IMR-90 (cell line): ENCODE results near the gene ONECUT1. TPM values are rescaled to one million over a fixed set of nuclear protein-coding genes. Genes with fewer than 3 reads are reported as not detected.

Experiments
- ATAC-seq: fragments of 200-7000 bp; cut with Tn5 transposase; 2 replicates; pipeline ENCODE4 v1.9.1; 2020; ENCODE audit warnings: low read depth, mild to moderate bottlenecking, moderate library complexity
- BruUV-seq: library from RNA; stranded (reverse); fragments of 400-500 nt; replicated peaks from 2 replicates; lab custom pipeline; 2021; lab: Mats Ljungman, UMichigan
- CTCF ChIA-PET: fragments of 300-600 bp; formaldehyde crosslinking; extraction: SDS; loops from one replicate; lab custom pipeline; 2021; ENCODE audit warnings: antibody characterized with exemption; lab: Yijun Ruan, JAX
- POLR2A ChIA-PET: fragments of 300-600 bp; sonication (Branson Sonifier 250); formaldehyde crosslinking; loops from one replicate; lab custom pipeline; 2022; ENCODE audit warnings: antibody characterized with exemption; ENCODE audit not compliant: unreplicated experiment; lab: Charles Lee
- DNase-seq: peaks from one replicate; pipeline ENCODE4 v3.0.0; 2013
- H2AFZ ChIP-seq: replicated peaks from 2 replicates; pipeline ENCODE3; 2013; ENCODE audit warnings: low read length, mild to moderate bottlenecking; ENCODE audit not compliant: poor library complexity
- H2AK5ac ChIP-seq: 2 replicates; pipeline ENCODE4 v1.6.1; 2013; ENCODE audit warnings: low read depth, low read length, inconsistent platforms
- H2AK9ac ChIP-seq: replicated peaks from 2 replicates; pipeline ENCODE3; 2013; ENCODE audit warnings: mild to moderate bottlenecking, low read depth, low read length, moderate library complexity; ENCODE audit not compliant: poor library complexity
- H2BK120ac ChIP-seq: 2 replicates; pipeline ENCODE4 v1.6.1; 2013; ENCODE audit warnings: low read depth, low read length, inconsistent platforms
- H2BK15ac ChIP-seq: 3 replicates; pipeline ENCODE4 v1.6.1; 2013; ENCODE audit warnings: low read depth, low read length, inconsistent platforms
- H2BK20ac ChIP-seq: 2 replicates; pipeline ENCODE4 v1.6.1; 2013; ENCODE audit warnings: low read depth, mild to moderate bottlenecking, inconsistent platforms, low read length, moderate library complexity
- H2BK5ac ChIP-seq: 2 replicates; pipeline ENCODE4 v1.6.1; 2013; ENCODE audit warnings: mild to moderate bottlenecking, low read depth, low read length, inconsistent platforms; ENCODE audit not compliant: poor library complexity, severe bottlenecking
- H3K14ac ChIP-seq: replicated peaks from 2 replicates; pipeline ENCODE4 v1.6.1; 2013; ENCODE audit warnings: low read depth, low read length, inconsistent platforms
- H3K18ac ChIP-seq: 2 replicates; pipeline ENCODE4 v1.6.1; 2013; ENCODE audit warnings: low read depth, low read length, control low read depth
- H3K23ac ChIP-seq: 2 replicates; pipeline ENCODE4 v1.6.1; 2013; ENCODE audit warnings: low read depth, low read length, inconsistent platforms
- H3K27ac ChIP-seq: 2 replicates; pipeline ENCODE4 v1.5.1; 2013; ENCODE audit warnings: mild to moderate bottlenecking, control low read depth, low read length; ENCODE audit not compliant: insufficient read depth
- H3K27me3 ChIP-seq: 2 replicates; pipeline ENCODE4 v1.6.1; 2013; ENCODE audit warnings: low read length; ENCODE audit not compliant: control insufficient read depth, insufficient read depth
- H3K36me3 ChIP-seq: 2 replicates; pipeline ENCODE4 v1.6.1; 2013; ENCODE audit warnings: low read length, mixed read lengths; ENCODE audit not compliant: control insufficient read depth, insufficient read depth
- H3K4ac ChIP-seq: 2 replicates; pipeline ENCODE4 v1.6.1; 2013; ENCODE audit warnings: low read depth, low read length, inconsistent platforms
- H3K4me1 ChIP-seq: 2 replicates; pipeline ENCODE4 v1.6.1; 2013; ENCODE audit warnings: low read length, mixed read lengths; ENCODE audit not compliant: control insufficient read depth, insufficient read depth
- H3K4me2 ChIP-seq: 2 replicates; pipeline ENCODE4 v1.6.1; 2013; ENCODE audit warnings: low read depth, mild to moderate bottlenecking, control low read depth, low read length, moderate library complexity
- H3K4me3 ChIP-seq: 2 replicates; pipeline ENCODE4 v1.5.1; 2013; ENCODE audit warnings: low read depth, mild to moderate bottlenecking, control low read depth, low read length, moderate library complexity; ENCODE audit not compliant: insufficient read depth
- H3K56ac ChIP-seq: 2 replicates; pipeline ENCODE4 v1.6.1; 2013; ENCODE audit warnings: low read length, inconsistent platforms; ENCODE audit not compliant: insufficient read depth; ENCODE audit errors: extremely low read depth
- H3K79me1 ChIP-seq, 2 experiments: 2 replicates each; pipeline ENCODE4 v1.6.1; 2013; ENCODE audit warnings: low read length in 2 of 2, inconsistent platforms in 1 of 2, low read depth in 1 of 2
- H3K9ac ChIP-seq: 2 replicates; pipeline ENCODE4 v1.6.1; 2013; ENCODE audit warnings: low read depth, low read length, control low read depth
- H3K9me1 ChIP-seq: 2 replicates; pipeline ENCODE4 v1.6.1; 2013; ENCODE audit warnings: low read length, inconsistent platforms; ENCODE audit not compliant: insufficient read depth
- H3K9me3 ChIP-seq: 2 replicates; pipeline ENCODE4 v1.6.1; 2013; ENCODE audit warnings: low read length; ENCODE audit not compliant: control insufficient read depth, insufficient read depth
- H4K20me1 ChIP-seq: 2 replicates; pipeline ENCODE4 v1.6.1; 2013; ENCODE audit warnings: low read length, inconsistent platforms; ENCODE audit not compliant: insufficient read depth
- H4K5ac ChIP-seq: 2 replicates; pipeline ENCODE4 v1.6.1; 2013; ENCODE audit warnings: mild to moderate bottlenecking, low read depth, low read length, control low read depth
- H4K8ac ChIP-seq, 2 experiments: 2 replicates each; pipeline ENCODE4 v1.6.1; 2013; ENCODE audit warnings: low read depth in 2 of 2, low read length in 2 of 2, control low read depth in 1 of 2, inconsistent platforms in 1 of 2
- H4K91ac ChIP-seq: 2 replicates; pipeline ENCODE4 v1.6.1; 2013; ENCODE audit warnings: low read depth, low read length, inconsistent platforms; ENCODE audit not compliant: insufficient read depth
- BHLHE40 ChIP-seq: fragments of 150-350 bp; IDR thresholded peaks from 2 replicates; pipeline ENCODE4 v1.6.1; 2016; ENCODE audit warnings: mild to moderate bottlenecking, low read depth, low read length
- CEBPB ChIP-seq: IDR thresholded peaks from 2 replicates; pipeline ENCODE4 v1.6.1; 2012; ENCODE audit warnings: low read depth, low read length, improper control_type of control experiment
- CHD1 ChIP-seq: IDR thresholded peaks from 2 replicates; pipeline ENCODE4 v1.6.1; 2012; ENCODE audit warnings: low read depth, low read length, improper control_type of control experiment
- FOS ChIP-seq: fragments of 150-350 bp; IDR thresholded peaks from 2 replicates; pipeline ENCODE4 v1.6.1; 2016; ENCODE audit warnings: low read depth, low read length
- MAFK ChIP-seq: IDR thresholded peaks from 2 replicates; pipeline ENCODE4 v1.6.1; 2012; ENCODE audit warnings: low read depth, low read length, improper control_type of control experiment
- MAZ ChIP-seq: IDR thresholded peaks from 2 replicates; pipeline ENCODE4 v1.6.1; 2012; ENCODE audit warnings: low read depth, mild to moderate bottlenecking, low read length, improper control_type of control experiment, moderate library complexity, borderline replicate concordance
- MXI1 ChIP-seq: IDR thresholded peaks from 2 replicates; pipeline ENCODE4 v1.6.1; 2012; ENCODE audit warnings: low read depth, mild to moderate bottlenecking, low read length, moderate library complexity, borderline replicate concordance
- POLR2A ChIP-seq: IDR thresholded peaks from 2 replicates; pipeline ENCODE4 v1.6.1; 2012; ENCODE audit warnings: mild to moderate bottlenecking, low read depth, low read length
- RAD21 ChIP-seq: IDR thresholded peaks from 2 replicates; pipeline ENCODE4 v1.6.1; 2012; ENCODE audit warnings: low read length, improper control_type of control experiment
- RCOR1 ChIP-seq: IDR thresholded peaks from 2 replicates; pipeline ENCODE4 v1.6.1; 2012; ENCODE audit warnings: mild to moderate bottlenecking, low read length, improper control_type of control experiment; ENCODE audit not compliant: insufficient replicate concordance
- SMC3 ChIP-seq: fragments of 150-350 bp; IDR thresholded peaks from 2 replicates; pipeline ENCODE4 v1.6.1; 2016; ENCODE audit warnings: low read depth, mild to moderate bottlenecking, antibody characterized with exemption, low read length, moderate library complexity
- WGBS, 2 experiments: methylation state at CpG; one replicate each; pipeline versions ENCODE4 v1.1.5 to v1.1.7; 2013; ENCODE audit warnings: missing lambda C conversion rate in 2 of 2; ENCODE audit not compliant: insufficient read length in 1 of 2; ENCODE audit errors: extremely low coverage in 2 of 2; 5-methylcytosine and 5-hydroxymethylcytosine counted together
- dilution Hi-C: fragments of 300-500 bp; cut with HindIII; formaldehyde crosslinking; loops from one replicate; pipeline ENCODE4 v1.14.3; 2018; ENCODE audit warnings: low sequenced_read_pairs; ENCODE audit not compliant: unreplicated experiment
- in situ Hi-C: fragments of 300-500 bp; cut with MboI; formaldehyde crosslinking; loops from 3 replicates; pipeline ENCODE4 v1.14.3; 2019; ENCODE audit warnings: low sequenced_read_pairs, inconsistent platforms, mixed read lengths
- intact Hi-C: fragments of 100-400 bp; cut with micrococcal nuclease; formaldehyde crosslinking; loops from 2 replicates; pipeline ENCODE4 v1.10.0; 2022
- polyA plus RNA-seq, 3 experiments: library from polyadenylated mRNA; depleted of rRNA; stranded (reverse); fragments of >200 nt; gene quantifications; 2 replicates each; pipeline ENCODE4 v1.2.3, GENCODE V29; 2012; ENCODE audit warnings: low replicate concordance in 1 of 3
- total RNA-seq: library from RNA; depleted of rRNA; stranded (reverse); fragments of >200 nt; gene quantifications from 2 replicates; pipeline ENCODE4 v1.2.3, GENCODE V29; 2012
- TF ChIP-seq, protein P1 (sequence below): fragments of 150-350 bp; IDR thresholded peaks from 2 replicates; pipeline ENCODE4 v1.6.1; 2017; ENCODE audit warnings: mild to moderate bottlenecking, antibody characterized with exemption, low read length, low read depth
- TF ChIP-seq, protein P2 (sequence below): conservative IDR thresholded peaks from 2 replicates; pipeline ENCODE4 v1.5.1; 2012; ENCODE audit warnings: mild to moderate bottlenecking, low read depth, low read length, improper control_type of control experiment
- TF ChIP-seq, protein P3 (sequence below): fragments of 150-350 bp; IDR thresholded peaks from 2 replicates; pipeline ENCODE4 v1.6.1; 2016; ENCODE audit warnings: low read depth, mild to moderate bottlenecking, low read length, moderate library complexity, borderline replicate concordance

Gene ONECUT1
- total and polyA plus RNA-seq, 2 of the 4 experiments (the other 2 are of a cell fraction) = not detected

DNA sequence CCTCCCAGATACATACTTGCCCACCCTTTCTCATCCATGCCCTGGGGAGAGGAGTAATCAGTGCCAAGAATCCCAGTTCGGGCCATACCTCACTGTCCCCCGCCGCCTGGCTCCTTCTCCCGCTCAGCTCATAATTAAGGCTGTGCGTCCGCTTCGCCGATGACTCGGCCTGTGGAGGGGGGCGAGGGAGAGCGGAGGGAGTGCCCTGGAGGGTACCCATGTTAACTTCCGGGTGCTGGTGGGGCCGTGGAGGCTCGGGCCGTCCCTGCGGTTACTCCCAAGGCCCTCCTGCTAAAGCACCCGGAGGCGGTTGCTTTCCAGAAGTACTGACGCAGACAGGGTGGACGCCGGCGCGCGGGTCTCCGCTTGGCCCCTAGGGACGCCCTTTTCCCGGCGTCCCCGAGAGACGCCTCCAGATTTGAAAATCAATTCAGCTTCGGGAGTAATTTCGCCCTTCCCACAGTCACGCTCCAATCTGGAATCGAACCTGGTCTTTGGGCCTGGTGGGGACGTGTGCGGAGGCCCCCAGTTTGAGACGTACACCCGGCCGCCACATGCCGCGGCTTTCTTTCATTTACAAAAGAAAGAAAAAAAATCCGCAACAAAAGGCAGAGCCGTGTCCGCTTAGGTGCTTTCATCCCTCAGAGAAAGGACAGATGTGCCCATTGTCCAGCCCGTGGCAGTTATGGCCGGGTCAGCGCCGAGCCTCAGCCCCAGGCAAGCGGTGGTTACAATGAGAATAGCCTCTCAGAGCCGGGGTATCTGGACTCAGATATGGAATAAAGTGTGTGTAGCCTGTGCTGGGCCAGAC, 1.0 kb upstream of the ONECUT1 start:
- CTCF ChIA-PET = no interaction called here

More for the DNA sequence above, 1.0 kb upstream of the ONECUT1 start:
- Histone ChIP-seq H2AK9ac (no peak overlapping the region), H3K79me1 (no peaks in the 10 kb centered on the region), H3K18ac (no peak overlapping the region), H2BK5ac (no peak overlapping the region), H3K56ac (no peak overlapping the region), H4K91ac (no peak overlapping the region), H3K27me3 (peaks cover 92% of the 10 kb centered on the region), H3K4me2 (peak overlapping the region; percentile 68), H3K27ac (no peak overlapping the region), H2AK5ac (no peak overlapping the region), H2BK120ac (no peak overlapping the region), H3K23ac (no peak overlapping the region), H2BK15ac (no peak overlapping the region), H4K20me1 (no peaks in the 10 kb centered on the region; the same call in 1 of the 2 replicates), H3K14ac (no peak overlapping the region), H3K9me1 (no peaks in the 10 kb centered on the region), H4K5ac (no peak overlapping the region), H2AFZ (peak overlapping the region; percentile 88), H2BK20ac (no peak overlapping the region), H3K36me3 (no peaks in the 10 kb centered on the region), H4K8ac (no peak overlapping the region), H3K9ac (no peak overlapping the region), H3K4ac (no peak overlapping the region), H3K9me3 (peaks cover 11% of the 10 kb centered on the region), H3K4me1 (peaks cover 5% of the 10 kb centered on the region; the same call in 1 of the 2 replicates), H3K4me3 (0 out of 2 replicates have a peak overlapping the region, but pooled peaks have one; percentile 17)
- ATAC-seq = peak; percentile 9
- intact Hi-C loops = no loop called here
- no peak for TF ChIP-seq RCOR1
- TF ChIP-seq SMC3 = no peak
- TF ChIP-seq CHD1 = no peak
- no peak for TF ChIP-seq POLR2A
- no peak for TF ChIP-seq MAFK
- TF ChIP-seq, protein P1, sequence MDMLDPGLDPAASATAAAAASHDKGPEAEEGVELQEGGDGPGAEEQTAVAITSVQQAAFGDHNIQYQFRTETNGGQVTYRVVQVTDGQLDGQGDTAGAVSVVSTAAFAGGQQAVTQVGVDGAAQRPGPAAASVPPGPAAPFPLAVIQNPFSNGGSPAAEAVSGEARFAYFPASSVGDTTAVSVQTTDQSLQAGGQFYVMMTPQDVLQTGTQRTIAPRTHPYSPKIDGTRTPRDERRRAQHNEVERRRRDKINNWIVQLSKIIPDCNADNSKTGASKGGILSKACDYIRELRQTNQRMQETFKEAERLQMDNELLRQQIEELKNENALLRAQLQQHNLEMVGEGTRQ = no peak
- TF ChIP-seq CEBPB = no peak
- no peak for TF ChIP-seq MAZ
- TF ChIP-seq, protein P2, sequence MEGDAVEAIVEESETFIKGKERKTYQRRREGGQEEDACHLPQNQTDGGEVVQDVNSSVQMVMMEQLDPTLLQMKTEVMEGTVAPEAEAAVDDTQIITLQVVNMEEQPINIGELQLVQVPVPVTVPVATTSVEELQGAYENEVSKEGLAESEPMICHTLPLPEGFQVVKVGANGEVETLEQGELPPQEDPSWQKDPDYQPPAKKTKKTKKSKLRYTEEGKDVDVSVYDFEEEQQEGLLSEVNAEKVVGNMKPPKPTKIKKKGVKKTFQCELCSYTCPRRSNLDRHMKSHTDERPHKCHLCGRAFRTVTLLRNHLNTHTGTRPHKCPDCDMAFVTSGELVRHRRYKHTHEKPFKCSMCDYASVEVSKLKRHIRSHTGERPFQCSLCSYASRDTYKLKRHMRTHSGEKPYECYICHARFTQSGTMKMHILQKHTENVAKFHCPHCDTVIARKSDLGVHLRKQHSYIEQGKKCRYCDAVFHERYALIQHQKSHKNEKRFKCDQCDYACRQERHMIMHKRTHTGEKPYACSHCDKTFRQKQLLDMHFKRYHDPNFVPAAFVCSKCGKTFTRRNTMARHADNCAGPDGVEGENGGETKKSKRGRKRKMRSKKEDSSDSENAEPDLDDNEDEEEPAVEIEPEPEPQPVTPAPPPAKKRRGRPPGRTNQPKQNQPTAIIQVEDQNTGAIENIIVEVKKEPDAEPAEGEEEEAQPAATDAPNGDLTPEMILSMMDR = no peak
- TF ChIP-seq, protein P3, sequence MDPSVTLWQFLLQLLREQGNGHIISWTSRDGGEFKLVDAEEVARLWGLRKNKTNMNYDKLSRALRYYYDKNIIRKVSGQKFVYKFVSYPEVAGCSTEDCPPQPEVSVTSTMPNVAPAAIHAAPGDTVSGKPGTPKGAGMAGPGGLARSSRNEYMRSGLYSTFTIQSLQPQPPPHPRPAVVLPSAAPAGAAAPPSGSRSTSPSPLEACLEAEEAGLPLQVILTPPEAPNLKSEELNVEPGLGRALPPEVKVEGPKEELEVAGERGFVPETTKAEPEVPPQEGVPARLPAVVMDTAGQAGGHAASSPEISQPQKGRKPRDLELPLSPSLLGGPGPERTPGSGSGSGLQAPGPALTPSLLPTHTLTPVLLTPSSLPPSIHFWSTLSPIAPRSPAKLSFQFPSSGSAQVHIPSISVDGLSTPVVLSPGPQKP = no peak
- TF ChIP-seq MXI1 = no peak
- TF ChIP-seq FOS = no peak
- no peak for TF ChIP-seq RAD21
- TF ChIP-seq BHLHE40 = no peak
- DNase-seq = peak; percentile 7
- in situ Hi-C loops = no loop called here
- BruUV-seq = no TSS peak
- 12% methylated on average over 16 of the region's 50 CpGs; no CpG with 5 or more reads in 1 of the 2 experiments for WGBS, 2 experiments
- dilution Hi-C loops = no loop called here
- POLR2A ChIA-PET = no interaction called here
